SK-N-SH treated with all-trans-retinoic acid at 6 μM for 48 hours (cell line): ENCODE data around the gene MID1IP1.

Source experiments
- ARNTL ChIP-seq: fragments of 450-650 bp; formaldehyde crosslinking; IDR thresholded peaks from 2 replicates; pipeline ENCODE4 v1.5.0; 2020; ENCODE audit warnings: low read depth, mild to moderate bottlenecking, moderate library complexity, borderline replicate concordance
- GLIS3 ChIP-seq: fragments of 250-450 bp; sonication (Bioruptor Pico); IDR thresholded peaks from 2 replicates; pipeline ENCODE4 v1.5.0; 2020; ENCODE audit warnings: mild to moderate bottlenecking, moderate library complexity
- ISL1 ChIP-seq: fragments of 250-450 bp; sonication (Bioruptor Pico); IDR thresholded peaks from 2 replicates; pipeline ENCODE4 v2.1.2; 2022; ENCODE audit warnings: mild to moderate bottlenecking, moderate library complexity
- OSR1 ChIP-seq: fragments of 250-450 bp; sonication (Bioruptor Pico); IDR thresholded peaks from 2 replicates; pipeline ENCODE4 v1.8.0; 2022; ENCODE audit warnings: moderate library complexity, mild to moderate bottlenecking, inconsistent platforms
- ZFP3 ChIP-seq: fragments of 250-450 bp; sonication (Bioruptor Pico); IDR thresholded peaks from 2 replicates; pipeline ENCODE4 v1.5.0; 2020; ENCODE audit warnings: mild to moderate bottlenecking, moderate library complexity
- ZFP30 ChIP-seq: fragments of 450-650 bp; formaldehyde crosslinking; IDR thresholded peaks from 2 replicates; pipeline ENCODE4 v1.5.0; 2022; ENCODE audit warnings: mild to moderate bottlenecking, moderate library complexity
- ZNF565 ChIP-seq: fragments of 450-650 bp; formaldehyde crosslinking; conservative IDR thresholded peaks from 2 replicates; pipeline ENCODE4 v1.5.0; 2020; ENCODE audit warnings: low read depth, mild to moderate bottlenecking, moderate library complexity
- ZNF70 ChIP-seq: fragments of 450-650 bp; formaldehyde crosslinking; IDR thresholded peaks from 2 replicates; pipeline ENCODE4 v1.5.0; 2020; ENCODE audit warnings: mild to moderate bottlenecking, moderate library complexity
- TF ChIP-seq, protein P1 (sequence below): fragments of 250-450 bp; sonication (Bioruptor Pico); IDR thresholded peaks from 2 replicates; pipeline ENCODE4 v1.5.1; 2020; ENCODE audit warnings: low read depth, mild to moderate bottlenecking, moderate library complexity
- TF ChIP-seq, protein P2 (sequence below): fragments of 250-450 bp; sonication (Bioruptor Pico); IDR thresholded peaks from 2 replicates; pipeline ENCODE4 v1.8.0; 2021; ENCODE audit warnings: low read depth, mild to moderate bottlenecking, moderate library complexity, borderline replicate concordance
- TF ChIP-seq, protein P3 (sequence below): fragments of 250-450 bp; sonication (Bioruptor Pico); IDR thresholded peaks from 2 replicates; pipeline ENCODE4 v1.8.0; 2020; ENCODE audit warnings: mild to moderate bottlenecking, moderate library complexity, borderline replicate concordance

DNA sequence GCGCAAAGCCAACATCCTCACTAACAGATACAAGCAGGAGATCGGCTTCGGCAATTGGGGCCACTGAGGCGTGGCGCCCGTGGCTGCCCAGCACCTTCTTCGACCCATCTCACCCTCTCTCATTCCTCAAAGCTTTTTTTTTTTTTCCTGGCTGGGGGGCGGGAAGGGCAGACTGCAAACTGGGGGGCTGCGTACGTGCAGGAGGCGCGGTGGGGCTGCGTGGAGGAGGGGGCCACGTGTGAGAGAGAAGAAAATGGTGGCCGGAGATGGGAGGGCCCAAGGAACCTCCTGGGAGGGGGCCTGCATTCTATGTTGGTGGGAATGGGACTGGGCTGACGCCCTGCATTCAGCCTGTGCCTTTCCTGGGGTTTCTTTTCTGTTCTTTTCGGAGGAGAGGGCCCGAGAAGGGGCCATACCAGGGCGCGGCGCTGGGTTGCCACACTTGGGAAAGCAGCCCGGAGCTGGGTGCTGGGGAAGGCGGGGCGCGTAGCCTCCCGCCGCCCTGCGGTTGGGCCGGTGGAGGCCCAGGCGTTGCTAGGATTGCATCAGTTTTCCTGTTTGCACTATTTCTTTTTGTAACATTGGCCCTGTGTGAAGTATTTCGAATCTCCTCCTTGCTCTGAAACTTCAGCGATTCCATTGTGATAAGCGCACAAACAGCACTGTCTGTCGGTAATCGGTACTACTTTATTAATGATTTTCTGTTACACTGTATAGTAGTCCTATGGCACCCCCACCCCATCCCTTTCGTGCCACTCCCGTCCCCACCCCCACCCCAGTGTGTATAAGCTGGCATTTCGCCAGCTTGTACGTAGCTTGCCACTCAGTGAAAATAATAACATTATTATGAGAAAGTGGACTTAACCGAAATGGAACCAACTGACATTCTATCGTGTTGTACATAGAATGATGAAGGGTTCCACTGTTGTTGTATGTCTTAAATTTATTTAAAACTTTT lies 4.5 kb downstream of the MID1IP1 start:
- TF ChIP-seq, protein P1, sequence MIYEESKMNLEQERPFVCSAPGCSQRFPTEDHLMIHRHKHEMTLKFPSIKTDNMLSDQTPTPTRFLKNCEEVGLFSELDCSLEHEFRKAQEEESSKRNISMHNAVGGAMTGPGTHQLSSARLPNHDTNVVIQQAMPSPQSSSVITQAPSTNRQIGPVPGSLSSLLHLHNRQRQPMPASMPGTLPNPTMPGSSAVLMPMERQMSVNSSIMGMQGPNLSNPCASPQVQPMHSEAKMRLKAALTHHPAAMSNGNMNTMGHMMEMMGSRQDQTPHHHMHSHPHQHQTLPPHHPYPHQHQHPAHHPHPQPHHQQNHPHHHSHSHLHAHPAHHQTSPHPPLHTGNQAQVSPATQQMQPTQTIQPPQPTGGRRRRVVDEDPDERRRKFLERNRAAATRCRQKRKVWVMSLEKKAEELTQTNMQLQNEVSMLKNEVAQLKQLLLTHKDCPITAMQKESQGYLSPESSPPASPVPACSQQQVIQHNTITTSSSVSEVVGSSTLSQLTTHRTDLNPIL (CRISPR knock-in tag): no peak
- no peak for TF ChIP-seq ISL1
- TF ChIP-seq, protein P2, sequence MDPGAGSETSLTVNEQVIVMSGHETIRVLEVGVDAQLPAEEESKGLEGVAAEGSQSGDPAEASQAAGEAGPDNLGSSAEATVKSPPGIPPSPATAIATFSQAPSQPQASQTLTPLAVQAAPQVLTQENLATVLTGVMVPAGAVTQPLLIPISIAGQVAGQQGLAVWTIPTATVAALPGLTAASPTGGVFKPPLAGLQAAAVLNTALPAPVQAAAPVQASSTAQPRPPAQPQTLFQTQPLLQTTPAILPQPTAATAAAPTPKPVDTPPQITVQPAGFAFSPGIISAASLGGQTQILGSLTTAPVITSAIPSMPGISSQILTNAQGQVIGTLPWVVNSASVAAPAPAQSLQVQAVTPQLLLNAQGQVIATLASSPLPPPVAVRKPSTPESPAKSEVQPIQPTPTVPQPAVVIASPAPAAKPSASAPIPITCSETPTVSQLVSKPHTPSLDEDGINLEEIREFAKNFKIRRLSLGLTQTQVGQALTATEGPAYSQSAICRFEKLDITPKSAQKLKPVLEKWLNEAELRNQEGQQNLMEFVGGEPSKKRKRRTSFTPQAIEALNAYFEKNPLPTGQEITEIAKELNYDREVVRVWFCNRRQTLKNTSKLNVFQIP (CRISPR knock-in tag): no peak
- TF ChIP-seq ZNF565 (CRISPR knock-in tag): no peak
- TF ChIP-seq ARNTL (CRISPR knock-in tag): no peak
- TF ChIP-seq ZFP3: no peak
- no peak for TF ChIP-seq OSR1
- no peak for TF ChIP-seq GLIS3
- no peak for TF ChIP-seq ZFP30 (CRISPR knock-in tag)
- TF ChIP-seq, protein P3, sequence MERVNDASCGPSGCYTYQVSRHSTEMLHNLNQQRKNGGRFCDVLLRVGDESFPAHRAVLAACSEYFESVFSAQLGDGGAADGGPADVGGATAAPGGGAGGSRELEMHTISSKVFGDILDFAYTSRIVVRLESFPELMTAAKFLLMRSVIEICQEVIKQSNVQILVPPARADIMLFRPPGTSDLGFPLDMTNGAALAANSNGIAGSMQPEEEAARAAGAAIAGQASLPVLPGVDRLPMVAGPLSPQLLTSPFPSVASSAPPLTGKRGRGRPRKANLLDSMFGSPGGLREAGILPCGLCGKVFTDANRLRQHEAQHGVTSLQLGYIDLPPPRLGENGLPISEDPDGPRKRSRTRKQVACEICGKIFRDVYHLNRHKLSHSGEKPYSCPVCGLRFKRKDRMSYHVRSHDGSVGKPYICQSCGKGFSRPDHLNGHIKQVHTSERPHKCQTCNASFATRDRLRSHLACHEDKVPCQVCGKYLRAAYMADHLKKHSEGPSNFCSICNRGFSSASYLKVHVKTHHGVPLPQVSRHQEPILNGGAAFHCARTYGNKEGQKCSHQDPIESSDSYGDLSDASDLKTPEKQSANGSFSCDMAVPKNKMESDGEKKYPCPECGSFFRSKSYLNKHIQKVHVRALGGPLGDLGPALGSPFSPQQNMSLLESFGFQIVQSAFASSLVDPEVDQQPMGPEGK (CRISPR knock-in tag): no peak; the same call in 1 of the 2 replicates
- TF ChIP-seq ZNF70: no peak
